GM23248 (cell line): ENCODE data around the gene LIME1. TPM values are rescaled to one million over a fixed set of nuclear protein-coding genes. Genes with fewer than 3 reads are reported as not detected.

Experiments
- DNase-seq: peaks from one replicate; pipeline ENCODE4 v3.0.0-alpha.2; 2015
- H2AFZ ChIP-seq: fragments of 200-600 bp; sonication (generic); 2 replicates; pipeline ENCODE4 v1.6.1; 2016; ENCODE audit warnings: antibody characterized with exemption
- H3F3A ChIP-seq: fragments of 200-600 bp; sonication (generic); 2 replicates; pipeline ENCODE4 v1.6.1; 2016; ENCODE audit warnings: mild to moderate bottlenecking, antibody characterized with exemption, mixed run types; ENCODE audit not compliant: insufficient read depth
- H3K27ac ChIP-seq: fragments of 200-600 bp; sonication (generic); 2 replicates; pipeline ENCODE4 v1.5.1; 2016; ENCODE audit warnings: mild to moderate bottlenecking
- H3K27me3 ChIP-seq: fragments of 200-600 bp; sonication (generic); replicated peaks from 2 replicates; pipeline ENCODE4 v1.6.1; 2016; ENCODE audit warnings: mild to moderate bottlenecking; ENCODE audit not compliant: insufficient read depth
- H3K36me3 ChIP-seq: fragments of 200-600 bp; sonication (generic); 2 replicates; pipeline ENCODE4 v1.6.1; 2016; ENCODE audit warnings: low read depth, mild to moderate bottlenecking
- H3K4me1 ChIP-seq: fragments of 200-600 bp; sonication (generic); 2 replicates; pipeline ENCODE4 v1.6.1; 2016; ENCODE audit warnings: mild to moderate bottlenecking; ENCODE audit not compliant: insufficient read depth
- H3K4me2 ChIP-seq: fragments of 200-600 bp; sonication (generic); one replicate; pipeline ENCODE4 v1.6.1; 2016; ENCODE audit warnings: mild to moderate bottlenecking; ENCODE audit not compliant: unreplicated experiment
- H3K4me3 ChIP-seq: fragments of 200-600 bp; sonication (generic); 2 replicates; pipeline ENCODE4 v1.5.1; 2016; ENCODE audit warnings: mild to moderate bottlenecking
- H3K79me2 ChIP-seq: fragments of 200-600 bp; sonication (generic); 2 replicates; pipeline ENCODE4 v1.6.1; 2016; ENCODE audit warnings: mild to moderate bottlenecking; ENCODE audit not compliant: insufficient read depth
- H3K9ac ChIP-seq: fragments of 200-600 bp; sonication (generic); 2 replicates; pipeline ENCODE4 v1.6.1; 2016; ENCODE audit warnings: mild to moderate bottlenecking
- H3K9me2 ChIP-seq: fragments of 200-600 bp; sonication (generic); 2 replicates; pipeline ENCODE4 v1.6.1; 2016; ENCODE audit warnings: mixed run types, mild to moderate bottlenecking, moderate library complexity; ENCODE audit not compliant: insufficient read depth
- H3K9me3 ChIP-seq: fragments of 200-600 bp; sonication (generic); one replicate; pipeline ENCODE4 v1.6.1; 2017; ENCODE audit warnings: low read depth
- H4K20me1 ChIP-seq: fragments of 200-600 bp; sonication (generic); 2 replicates; pipeline ENCODE4 v1.6.0; 2016; ENCODE audit not compliant: insufficient read depth
- EZH2 ChIP-seq: fragments of 200-600 bp; sonication (generic); IDR thresholded peaks from 2 replicates; pipeline ENCODE4 v1.6.1; 2018; ENCODE audit warnings: antibody characterized with exemption, mild to moderate bottlenecking; ENCODE audit not compliant: insufficient read depth, poor library complexity, severe bottlenecking
- EZH2phosphoT487 ChIP-seq: fragments of 200-600 bp; sonication (generic); IDR thresholded peaks from 2 replicates; pipeline ENCODE4 v1.6.1; 2018; ENCODE audit warnings: antibody characterized with exemption, moderate library complexity, mild to moderate bottlenecking, low read depth; ENCODE audit not compliant: insufficient read depth
- WGBS, 2 experiments: methylation state at CpG; one replicate each; pipeline ENCODE4 v1.1.6; 2015 to 2017; ENCODE audit warnings: low lambda C conversion rate in 2 of 2, low coverage in 1 of 2; ENCODE audit errors: missing lambda C conversion rate in 2 of 2; 5-methylcytosine and 5-hydroxymethylcytosine counted together
- in situ Hi-C: fragments of 300-500 bp; cut with MboI; formaldehyde crosslinking; loops from 2 replicates; pipeline ENCODE4 v1.15.0; 2020
- polyA plus RNA-seq: library from polyadenylated mRNA; unstranded; fragments of >200 nt; fragmentation: Nextera tagmentation; extraction: Ambion mirVana; gene quantifications from 2 replicates; pipeline ENCODE4 v1.2.1, GENCODE V29; 2016
- total RNA-seq: library from RNA; depleted of rRNA; stranded (reverse); fragments of >200 nt; shearing (Covaris generic); gene quantifications from 2 replicates; pipeline ENCODE4 v1.2.3, GENCODE V29; 2014

Gene LIME1
- total and polyA plus RNA-seq, 2 experiments from 2014 or later: 3.7 to 14.1 TPM

GRCh38 chr20:63700199-63701050, 36.0 kb upstream of the LIME1 start:
- in situ Hi-C loops: no loop called here
- H4K20me1 ChIP-seq: no peaks in the 10 kb centered on the region
- H3K9ac ChIP-seq: 0 out of 2 replicates have a peak overlapping the region, but pooled peaks have one; percentile 72
- H3F3A ChIP-seq: no peaks in the 10 kb centered on the region; the same call in 1 of the 2 replicates
- H3K9me2 ChIP-seq: no peaks in the 10 kb centered on the region
- peak overlapping the region; percentile 87; the same call in 1 of the 2 replicates for H3K27ac ChIP-seq
- no peak overlapping the region for H3K4me2 ChIP-seq
- H3K27me3 ChIP-seq: no peaks in the 10 kb centered on the region
- WGBS, 2 experiments: 81 to 83% methylated on average over 36 to 43 of the region's 43 CpGs
- H3K4me3 ChIP-seq: no peak overlapping the region
- H3K79me2 ChIP-seq: peaks cover 23% of the 10 kb centered on the region
- no peak for DNase-seq
- no peaks in the 10 kb centered on the region for H3K9me3 ChIP-seq
- no peak overlapping the region for H2AFZ ChIP-seq
- TF ChIP-seq EZH2phosphoT487: no peak
- TF ChIP-seq EZH2: no peak
- 0 out of 2 replicates have a peak, but pooled peaks cover 3% of the 10 kb centered on the region for H3K36me3 ChIP-seq
- H3K4me1 ChIP-seq: peaks cover 24% of the 10 kb centered on the region

- Histone ChIP-seq H3K79me2 (peaks cover 28% of the 10 kb centered on the region), H3K36me3 (0 out of 2 replicates have a peak, but pooled peaks cover 3% of the 10 kb centered on the region), H3K4me2 (no peak overlapping the region), H2AFZ (no peak overlapping the region), H3K4me3 (no peak overlapping the region), H3K9me2 (no peaks in the 10 kb centered on the region), H3F3A (no peaks in the 10 kb centered on the region; the same call in 1 of the 2 replicates), H3K27me3 (no peaks in the 10 kb centered on the region), H3K27ac (no peak overlapping the region), H3K9ac (no peak overlapping the region), H4K20me1 (no peaks in the 10 kb centered on the region), H3K9me3 (no peaks in the 10 kb centered on the region), H3K4me1 (peaks cover 27% of the 10 kb centered on the region)
- 57 to 79% methylated on average over 4 to 5 of the region's 5 CpGs for WGBS, 2 experiments
- no peak for DNase-seq
- in situ Hi-C loops: no loop called here
- TF ChIP-seq EZH2phosphoT487 (no peak), EZH2 (no peak)
Observed at GRCh38 chr20:63701051-63701328, 35.5 kb upstream of the LIME1 start.

GRCh38 chr20:63701329-63702035, 35.0 kb upstream of the LIME1 start:
- WGBS, 2 experiments: 85 to 94% methylated on average over 5 to 14 of the region's 14 CpGs
- Histone ChIP-seq H3K9me2 (no peaks in the 10 kb centered on the region), H3K4me2 (no peak overlapping the region), H3K79me2 (peaks cover 33% of the 10 kb centered on the region), H3K4me1 (peaks cover 32% of the 10 kb centered on the region), H3K9me3 (no peaks in the 10 kb centered on the region), H3F3A (no peaks in the 10 kb centered on the region; the same call in 1 of the 2 replicates), H3K27me3 (no peaks in the 10 kb centered on the region), H4K20me1 (no peaks in the 10 kb centered on the region), H3K9ac (no peak overlapping the region), H3K4me3 (no peak overlapping the region), H3K27ac (no peak overlapping the region), H2AFZ (no peak overlapping the region), H3K36me3 (0 out of 2 replicates have a peak, but pooled peaks cover 3% of the 10 kb centered on the region)
- TF ChIP-seq EZH2phosphoT487 (no peak), EZH2 (no peak)
- in situ Hi-C loops: no loop called here
- DNase-seq: no peak

GRCh38 chr20:63702036-63702665, 34.3 kb upstream of the LIME1 start:
- in situ Hi-C loops: no loop called here
- Histone ChIP-seq H3K9me2 (no peaks in the 10 kb centered on the region), H3K27ac (no peak overlapping the region), H3K36me3 (0 out of 2 replicates have a peak, but pooled peaks cover 3% of the 10 kb centered on the region), H3K4me3 (no peak overlapping the region), H3K79me2 (peaks cover 40% of the 10 kb centered on the region), H3K9ac (no peak overlapping the region), H3K4me2 (no peak overlapping the region), H3F3A (no peaks in the 10 kb centered on the region; the same call in 1 of the 2 replicates), H3K4me1 (peaks cover 35% of the 10 kb centered on the region), H3K9me3 (no peaks in the 10 kb centered on the region), H3K27me3 (no peaks in the 10 kb centered on the region), H4K20me1 (no peaks in the 10 kb centered on the region), H2AFZ (no peak overlapping the region)
- WGBS, 2 experiments: 79 to 86% methylated on average over 14 to 16 of the region's 16 CpGs
- DNase-seq: no peak
- TF ChIP-seq EZH2 (no peak), EZH2phosphoT487 (no peak)
